Subcutaneous abdominal adipose tissue (tissue), 5 donors: ENCODE data around the gene L3MBTL1.
A peak's percentile ranks its signal among the peaks of the same experiment; 100 is the strongest.

ENCODE experiments used
- H3K27ac ChIP-seq: one replicate; pipeline ENCODE4 v1.7.0; 2013; ENCODE audit warnings: low read depth, mild to moderate bottlenecking, inconsistent platforms, low read length, moderate library complexity
- H3K27me3 ChIP-seq, 5 donors: one replicate each; pipeline ENCODE4 v1.7.0; 2013; ENCODE audit warnings: low read length in 5 of 5, inconsistent platforms in 1 of 5; ENCODE audit not compliant: control insufficient read depth in 5 of 5, insufficient read depth in 4 of 5
- H3K36me3 ChIP-seq, 5 donors: one replicate each; pipeline ENCODE4 v1.7.0; 2013; ENCODE audit warnings: low read length in 5 of 5; ENCODE audit not compliant: control insufficient read depth in 5 of 5, insufficient read depth in 5 of 5
- H3K4me1 ChIP-seq, 5 donors: one replicate each; pipeline ENCODE4 v1.7.0; 2013; ENCODE audit warnings: low read length in 5 of 5, mild to moderate bottlenecking in 3 of 5, moderate library complexity in 1 of 5; ENCODE audit not compliant: control insufficient read depth in 5 of 5, insufficient read depth in 5 of 5
- H3K4me3 ChIP-seq, 5 donors: one replicate each; pipeline ENCODE4 v1.7.0; 2013; ENCODE audit warnings: low read length in 5 of 5, low read depth in 1 of 5
- H3K9ac ChIP-seq, 5 donors: one replicate each; pipeline ENCODE4 v1.7.0; 2013; ENCODE audit warnings: low read length in 5 of 5, mild to moderate bottlenecking in 4 of 5, moderate library complexity in 3 of 5
- H3K9me3 ChIP-seq, 5 donors: one replicate each; pipeline ENCODE4 v1.7.0; 2013; ENCODE audit warnings: low read length in 5 of 5; ENCODE audit not compliant: control insufficient read depth in 5 of 5
- donor health status: healthy.
- donor health status: healthy.
- donor health status: healthy.
- donor health status: healthy.
- donor health status: healthy.

L3MBTL1 gene

GRCh38 chr20:43464219-43464790, 43.2 kb upstream of the L3MBTL1 start:
- H3K9me3 ChIP-seq = no peaks in the 10 kb centered on the region
- peaks cover 50 to 87% (median 68%) of the 10 kb centered on the region in 5 donors for H3K36me3 ChIP-seq
- no peaks in the 10 kb centered on the region for H3K27me3 ChIP-seq
- H3K27ac ChIP-seq = no peak overlapping the region
- H3K4me1 ChIP-seq = peaks cover 0 to 10% (median 7%) of the 10 kb centered on the region in 5 donors
- no peak overlapping the region for H3K9ac ChIP-seq
- H3K4me3 ChIP-seq = no peak overlapping the region

- Histone ChIP-seq H3K27me3 (no peaks in the 10 kb centered on the region), H3K4me1 (peaks cover 0 to 6% (median 4%) of the 10 kb centered on the region in 5 donors), H3K36me3 (peaks cover 47 to 78% (median 61%) of the 10 kb centered on the region in 5 donors), H3K9me3 (no peaks in the 10 kb centered on the region), H3K9ac (no peak overlapping the region), H3K4me3 (no peak overlapping the region), H3K27ac (no peak overlapping the region)
These were observed 41.9 kb upstream of the L3MBTL1 start for GRCh38 chr20:43465625-43465943.

DNA sequence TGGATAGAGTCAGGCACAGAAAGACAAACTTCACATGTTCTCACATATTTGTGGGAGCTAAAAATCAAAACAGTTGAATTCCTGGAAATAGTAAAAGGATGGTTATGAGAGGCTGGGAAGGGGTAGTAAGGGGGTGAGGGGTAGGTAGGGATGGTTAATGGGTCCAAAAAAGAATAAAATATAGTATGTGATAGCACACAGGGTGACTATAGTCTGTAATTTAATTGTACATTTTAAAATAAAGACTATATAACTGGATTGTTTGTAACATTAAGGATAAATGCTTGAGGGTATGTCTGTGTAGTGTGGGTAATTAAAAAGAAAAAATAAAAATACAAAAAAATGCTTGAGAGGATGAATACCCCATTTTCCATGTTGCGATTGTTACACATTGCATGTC, 39.9 kb upstream of the L3MBTL1 start:
- H3K4me3 ChIP-seq = no peak overlapping the region
- H3K9me3 ChIP-seq = no peaks in the 10 kb centered on the region
- H3K9ac ChIP-seq = no peak overlapping the region
- H3K4me1 ChIP-seq = peaks cover 0 to 6% (median 0%) of the 10 kb centered on the region in 5 donors
- H3K27ac ChIP-seq = no peak overlapping the region
- no peaks in the 10 kb centered on the region for H3K27me3 ChIP-seq
- peaks cover 31 to 72% (median 48%) of the 10 kb centered on the region in 5 donors for H3K36me3 ChIP-seq

GRCh38 chr20:43472671-43473380, 34.7 kb upstream of the L3MBTL1 start:
- Histone ChIP-seq H3K4me3 (no peak overlapping the region), H3K9me3 (no peaks in the 10 kb centered on the region), H3K27ac (no peak overlapping the region), H3K27me3 (no peaks in the 10 kb centered on the region), H3K36me3 (peaks cover 4 to 27% (median 10%) of the 10 kb centered on the region in 5 donors), H3K4me1 (peaks cover 0 to 9% (median 6%) of the 10 kb centered on the region in 5 donors), H3K9ac (no peak overlapping the region)

DNA sequence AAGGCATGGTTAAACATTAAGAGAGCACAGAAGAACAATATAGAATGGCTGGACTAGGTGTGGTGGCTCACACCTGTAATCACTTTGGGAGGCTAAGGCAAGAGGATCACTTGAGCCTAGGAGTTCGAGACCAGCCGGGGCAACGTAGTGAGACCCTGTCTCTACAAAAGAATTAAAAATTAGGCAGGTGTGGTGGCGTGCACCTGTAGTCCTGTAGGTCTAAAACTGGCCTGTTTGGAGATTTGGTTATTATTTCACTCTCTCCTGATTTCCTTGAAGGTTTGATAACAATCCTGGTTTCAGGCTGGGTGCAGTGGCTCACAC, 34.2 kb upstream of the L3MBTL1 start:
- no peaks in the 10 kb centered on the region for H3K27me3 ChIP-seq
- no peak overlapping the region for H3K9ac ChIP-seq
- H3K4me1 ChIP-seq = peaks cover 0 to 11% (median 6%) of the 10 kb centered on the region in 5 donors
- H3K9me3 ChIP-seq = no peaks in the 10 kb centered on the region
- peaks cover 4 to 25% (median 10%) of the 10 kb centered on the region in 5 donors for H3K36me3 ChIP-seq
- no peak overlapping the region for H3K4me3 ChIP-seq
- H3K27ac ChIP-seq = no peak overlapping the region

DNA sequence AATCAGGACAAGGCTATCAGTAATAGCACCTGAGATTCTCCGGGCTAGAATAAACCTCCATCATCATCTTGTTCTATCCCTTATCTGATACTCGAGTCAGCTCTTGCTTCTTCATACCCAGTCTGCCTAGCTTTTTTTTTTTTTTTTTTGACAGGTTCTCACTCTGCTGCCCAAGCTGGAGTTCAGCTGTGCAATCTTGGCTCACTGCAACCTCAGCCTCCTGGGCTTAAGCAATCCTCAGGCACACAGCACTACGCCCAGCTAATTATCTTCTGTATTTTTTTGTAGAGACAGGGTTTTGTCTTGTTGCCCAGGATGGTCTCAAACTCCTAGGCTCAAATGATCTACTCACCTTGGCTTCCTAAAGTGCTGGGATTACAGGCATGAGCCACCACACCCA, 30.3 kb upstream of the L3MBTL1 start:
- Histone ChIP-seq H3K27ac (no peak overlapping the region), H3K4me3 (no peak overlapping the region)

DNA sequence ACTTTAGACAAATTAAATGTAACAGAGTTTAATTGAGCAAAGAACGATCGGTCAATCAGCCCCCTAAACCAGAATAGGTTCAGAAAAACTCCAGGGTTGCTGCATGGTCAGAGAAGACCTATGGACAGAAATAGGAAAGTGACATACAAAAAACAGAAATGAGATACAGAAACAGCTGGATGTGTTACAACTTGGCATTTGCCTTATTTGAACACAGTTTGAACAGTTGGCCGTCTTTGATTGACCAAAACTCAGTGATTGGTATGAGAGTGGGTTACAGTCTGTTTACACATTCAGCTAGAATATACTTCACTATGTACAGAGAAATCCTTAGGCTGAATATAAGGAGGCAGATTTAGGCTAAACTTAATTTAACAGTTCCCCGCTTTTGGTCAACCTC, 29.9 kb upstream of the L3MBTL1 start:
- H3K27me3 ChIP-seq = no peaks in the 10 kb centered on the region
- H3K4me1 ChIP-seq = peaks cover 0 to 11% (median 6%) of the 10 kb centered on the region in 5 donors
- no peak overlapping the region for H3K4me3 ChIP-seq
- H3K9me3 ChIP-seq = peaks cover 0 to 5% (median 0%) of the 10 kb centered on the region in 5 donors
- H3K27ac ChIP-seq = no peak overlapping the region
- peaks cover 0 to under 1% (median 0%) of the 10 kb centered on the region in 5 donors for H3K36me3 ChIP-seq
- H3K9ac ChIP-seq = peak overlapping the region in 1 of 5 donors; percentile 6

More for the DNA sequence above, 30.3 kb upstream of the L3MBTL1 start:
- H3K4me1 ChIP-seq = peaks cover 0 to 11% (median 6%) of the 10 kb centered on the region in 5 donors
- peaks cover 0 to 5% (median 0%) of the 10 kb centered on the region in 5 donors for H3K9me3 ChIP-seq
- H3K36me3 ChIP-seq = peaks cover 0 to 4% (median 0%) of the 10 kb centered on the region in 5 donors
- H3K27me3 ChIP-seq = no peaks in the 10 kb centered on the region
- no peak overlapping the region for H3K9ac ChIP-seq

- Histone ChIP-seq H3K4me1 (no peaks in the 10 kb centered on the region), H3K4me3 (no peak overlapping the region), H3K27me3 (no peaks in the 10 kb centered on the region), H3K9me3 (peaks cover 0 to 3% (median 0%) of the 10 kb centered on the region in 5 donors), H3K27ac (no peak overlapping the region), H3K36me3 (no peaks in the 10 kb centered on the region), H3K9ac (no peak overlapping the region)
These were observed 17.5 kb upstream of the L3MBTL1 start for GRCh38 chr20:43490038-43490437.

DNA sequence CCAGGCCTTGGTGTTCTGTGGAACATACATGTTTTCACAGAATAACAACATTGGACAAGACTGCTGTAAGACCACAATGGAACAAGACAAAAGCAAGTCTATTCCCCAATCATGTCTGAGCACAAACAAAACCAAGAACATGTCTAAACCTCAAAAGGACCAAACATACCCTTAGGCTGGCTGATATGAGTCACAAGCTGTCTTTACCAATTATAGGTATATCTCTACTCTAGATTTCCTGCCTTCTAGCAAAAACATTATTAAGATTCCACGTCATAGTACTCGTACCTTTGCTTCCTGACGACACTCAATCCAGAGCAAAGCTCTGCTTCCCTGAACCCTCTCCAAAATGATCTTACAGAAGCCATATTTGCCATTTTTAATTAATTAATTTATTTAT, 15.4 kb upstream of the L3MBTL1 start:
- Histone ChIP-seq H3K9ac (no peak overlapping the region), H3K9me3 (peaks cover 0 to under 1% (median 0%) of the 10 kb centered on the region in 5 donors), H3K4me1 (no peaks in the 10 kb centered on the region), H3K36me3 (no peaks in the 10 kb centered on the region), H3K4me3 (no peak overlapping the region), H3K27ac (no peak overlapping the region), H3K27me3 (no peaks in the 10 kb centered on the region)

DNA sequence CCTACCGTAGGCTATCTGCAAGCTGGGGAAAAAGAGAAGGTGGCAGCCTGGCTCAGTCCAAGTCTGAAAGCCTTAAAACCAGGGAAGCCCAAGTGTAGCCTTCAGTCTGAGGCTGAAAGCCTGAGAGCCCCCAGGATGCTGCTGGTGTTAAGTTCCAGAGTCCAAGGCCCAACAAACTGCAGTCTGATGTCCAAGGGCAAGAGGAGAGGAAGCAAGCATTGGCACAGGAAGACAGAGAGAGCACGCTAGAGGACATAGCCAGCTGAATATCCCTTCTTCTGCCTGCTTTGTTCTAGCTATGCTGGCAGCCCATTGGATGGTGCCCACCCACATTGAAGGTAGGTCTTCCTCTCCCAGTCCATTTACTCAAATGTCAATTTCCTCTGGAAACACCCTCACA, 12.1 kb upstream of the L3MBTL1 start:
- Histone ChIP-seq H3K9ac (no peak overlapping the region), H3K4me3 (no peak overlapping the region), H3K27ac (no peak overlapping the region), H3K36me3 (no peaks in the 10 kb centered on the region), H3K9me3 (no peaks in the 10 kb centered on the region), H3K27me3 (no peaks in the 10 kb centered on the region), H3K4me1 (no peaks in the 10 kb centered on the region)
